ENCODE results near the gene VAV2.

Gene VAV2

GRCh38 chr9:133725886-133726285 lies 266.2 kb downstream of the VAV2 start:
- no peak for TF ChIP-seq CTCF (IDR thresholded peaks at IDR 0.05)
- Histone ChIP-seq H3K4me1 (ENCODE audit: control insufficient read depth in 1 of 2, insufficient read depth in 1 of 2, low read depth in 1 of 2, low read length in 1 of 2) (no peaks in the 10 kb centered on the region), H3K4me3 (ENCODE audit: low read depth in 1 of 2, low read length in 1 of 2) (no peak overlapping the region), H3K27ac (no peak overlapping the region), H3K27me3 (no peaks in the 10 kb centered on the region), H3K36me3 (no peaks in the 10 kb centered on the region), H3K9me3 (no peaks in the 10 kb centered on the region)

DNA sequence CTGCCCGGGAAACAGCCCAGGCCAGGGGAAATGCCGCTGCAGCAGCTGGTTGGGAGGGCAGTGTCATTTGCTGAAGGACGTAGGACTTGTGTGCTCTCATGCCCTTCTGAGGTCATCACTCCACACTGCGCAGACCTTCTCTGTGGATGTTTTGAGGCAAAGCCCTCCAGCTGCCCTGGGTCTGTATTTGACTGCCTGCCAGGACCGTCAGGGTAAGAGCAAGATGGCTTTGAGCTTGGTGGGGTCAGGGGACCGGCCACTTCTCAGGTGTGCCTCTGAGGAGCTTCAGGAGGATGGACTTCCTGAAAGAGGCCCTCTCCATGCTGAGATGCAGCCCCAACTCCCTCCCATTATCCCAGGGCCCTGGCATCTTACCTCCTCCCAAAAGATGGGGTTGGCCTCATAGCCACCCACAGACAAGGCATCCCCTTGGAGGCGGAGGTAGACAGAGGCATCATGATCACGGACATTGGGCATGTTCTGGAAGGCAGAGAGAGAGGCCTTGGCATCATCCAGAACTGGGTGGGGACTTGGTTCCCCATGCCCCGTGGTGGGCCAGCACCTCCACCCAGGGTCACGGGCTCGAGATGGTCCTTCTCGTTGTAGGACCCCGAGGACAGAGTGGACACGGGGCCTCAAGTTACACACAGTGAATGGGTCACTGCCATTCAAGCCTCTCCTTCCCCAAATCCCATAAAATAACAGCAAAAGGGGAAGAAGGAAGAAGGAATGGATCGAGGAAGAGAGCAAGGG lies 273.4 kb downstream of the VAV2 start:
- Histone ChIP-seq H3K27ac (no peak overlapping the region), H3K4me3 (ENCODE audit: low read depth in 1 of 2, low read length in 1 of 2) (no peak overlapping the region), H3K9me3 (no peaks in the 10 kb centered on the region), H3K4me1 (ENCODE audit: control insufficient read depth in 1 of 2, insufficient read depth in 1 of 2, low read depth in 1 of 2, low read length in 1 of 2) (no peaks in the 10 kb centered on the region), H3K27me3 (no peaks in the 10 kb centered on the region), H3K36me3 (no peaks in the 10 kb centered on the region)
- TF ChIP-seq CTCF (IDR thresholded peaks at IDR 0.05) = no peak

GRCh38 chr9:133717113-133718031 lies 274.8 kb downstream of the VAV2 start:
- Histone ChIP-seq H3K4me1 (ENCODE audit: control insufficient read depth in 1 of 2, insufficient read depth in 1 of 2, low read depth in 1 of 2, low read length in 1 of 2) (no peaks in the 10 kb centered on the region), H3K27me3 (no peaks in the 10 kb centered on the region), H3K27ac (no peak overlapping the region), H3K9me3 (no peaks in the 10 kb centered on the region), H3K36me3 (no peaks in the 10 kb centered on the region), H3K4me3 (ENCODE audit: low read depth in 1 of 2, low read length in 1 of 2) (no peak overlapping the region)
- no peak for TF ChIP-seq CTCF (IDR thresholded peaks at IDR 0.05)

GRCh38 chr9:133716564-133717112 lies 275.5 kb downstream of the VAV2 start:
- TF ChIP-seq CTCF (IDR thresholded peaks at IDR 0.05) = no peak
- H3K9me3 ChIP-seq = no peaks in the 10 kb centered on the region
- no peaks in the 10 kb centered on the region for H3K36me3 ChIP-seq
- H3K27ac ChIP-seq = no peak overlapping the region
- H3K27me3 ChIP-seq = no peaks in the 10 kb centered on the region
- H3K4me1 ChIP-seq (ENCODE audit: control insufficient read depth in 1 of 2, insufficient read depth in 1 of 2, low read depth in 1 of 2, low read length in 1 of 2) = no peaks in the 10 kb centered on the region
- H3K4me3 ChIP-seq (ENCODE audit: low read depth in 1 of 2, low read length in 1 of 2) = no peak overlapping the region

- Histone ChIP-seq H3K9me3 (no peaks in the 10 kb centered on the region), H3K27ac (no peak overlapping the region), H3K36me3 (no peaks in the 10 kb centered on the region), H3K27me3 (no peaks in the 10 kb centered on the region), H3K4me3 (ENCODE audit: low read depth in 1 of 2, low read length in 1 of 2) (no peak overlapping the region), H3K4me1 (ENCODE audit: control insufficient read depth in 1 of 2, insufficient read depth in 1 of 2, low read depth in 1 of 2, low read length in 1 of 2) (no peaks in the 10 kb centered on the region)
- TF ChIP-seq CTCF (IDR thresholded peaks at IDR 0.05) = no peak
Observed at GRCh38 chr9:133715866-133716563, 276.1 kb downstream of the VAV2 start.
